ENCODE data around the gene VSTM4. TPM values are rescaled to one million over a fixed set of nuclear protein-coding genes. Genes with fewer than 3 reads are reported as not detected.

Gene VSTM4
- total RNA-seq, 1 experiment from 2014 or later: 0.72 TPM

GRCh38 chr10:49053053-49053997, 62.0 kb downstream of the VSTM4 start (continued):
- TF ChIP-seq ZBTB43 (CRISPR knock-in tag; IDR thresholded peaks at IDR 0.05): no peak

GRCh38 chr10:49052069-49052468, 63.3 kb downstream of the VSTM4 start:
- TF ChIP-seq ATF3 (CRISPR knock-in tag; conservative IDR thresholded peaks at IDR 0.05) (no peak), CREM (CRISPR knock-in tag; IDR thresholded peaks at IDR 0.05) (no peak), ATF1 (CRISPR knock-in tag; IDR thresholded peaks at IDR 0.05) (no peak), E2F1 (CRISPR knock-in tag; IDR thresholded peaks at IDR 0.05) (no peak), ZSCAN18 (CRISPR knock-in tag; IDR thresholded peaks at IDR 0.05) (no peak), OVOL2 (CRISPR knock-in tag; IDR thresholded peaks at IDR 0.05; ENCODE audit: borderline replicate concordance) (no peak), PREB (CRISPR knock-in tag; IDR thresholded peaks at IDR 0.05; ENCODE audit: borderline replicate concordance) (no peak), ERG (CRISPR knock-in tag; IDR thresholded peaks at IDR 0.05) (no peak), KAT7 (CRISPR knock-in tag; IDR thresholded peaks at IDR 0.05; ENCODE audit: borderline replicate concordance) (no peak), GRHL2 (CRISPR knock-in tag; IDR thresholded peaks at IDR 0.05; ENCODE audit: insufficient replicate concordance, severe bottlenecking) (no peak), NR2C2 (CRISPR knock-in tag; IDR thresholded peaks at IDR 0.05) (no peak), ZNF416 (CRISPR knock-in tag; IDR thresholded peaks at IDR 0.05) (no peak)
- no peaks in the 10 kb centered on the region for H3K27me3 Mint-ChIP-seq (ENCODE audit: low read depth)
- ATAC-seq (no peak), DNase-seq (ENCODE audit: low spot score) (no peak)
- ChIA-PET POLR2A (no interaction called here), CTCF (interaction anchor here (0.8 kb wide), 1 partner anchor 460 kb away, joined by 4 read pairs; no protein-coding TSS in a partner anchor)
- no peak overlapping the region for H3K27ac Mint-ChIP-seq
- no peak overlapping the region for H3K4me3 Mint-ChIP-seq
- no peaks in the 10 kb centered on the region for H3K36me3 Mint-ChIP-seq
- H3K4me1 Mint-ChIP-seq: peaks cover 9% of the 10 kb centered on the region
- H3K9me3 Mint-ChIP-seq: peaks cover 14% of the 10 kb centered on the region; the same call in 1 of the 2 replicates

- peaks cover 13% of the 10 kb centered on the region for H3K9me3 Mint-ChIP-seq
- no peaks in the 10 kb centered on the region for H3K27me3 Mint-ChIP-seq (ENCODE audit: low read depth)
- POLR2A ChIA-PET: interaction anchor here (0.6 kb wide), 1 partner anchor 1827 kb away, joined by 3 read pairs; no protein-coding TSS in a partner anchor
- no peak for ATAC-seq
- CTCF ChIA-PET: no interaction called here
- no peak overlapping the region for H3K27ac Mint-ChIP-seq
- no peak overlapping the region for H3K4me3 Mint-ChIP-seq
- no peaks in the 10 kb centered on the region for H3K36me3 Mint-ChIP-seq
- peaks cover 9% of the 10 kb centered on the region for H3K4me1 Mint-ChIP-seq
- DNase-seq (ENCODE audit: low spot score): no peak
- TF ChIP-seq IRF1 (CRISPR knock-in tag; IDR thresholded peaks at IDR 0.05): no peak
- no peak for TF ChIP-seq ZNF219 (CRISPR knock-in tag; IDR thresholded peaks at IDR 0.05; ENCODE audit: borderline replicate concordance)
- TF ChIP-seq E2F4 (CRISPR knock-in tag; IDR thresholded peaks at IDR 0.05; ENCODE audit: borderline replicate concordance, low read depth): no peak
- no peak for TF ChIP-seq NFE2L1 (CRISPR knock-in tag; IDR thresholded peaks at IDR 0.05)
- TF ChIP-seq ETV6 (CRISPR knock-in tag; IDR thresholded peaks at IDR 0.05): no peak
- no peak for TF ChIP-seq GABPB1 (CRISPR knock-in tag; IDR thresholded peaks at IDR 0.05)
Observed at GRCh38 chr10:49050906-49051305, 64.4 kb downstream of the VSTM4 start.

All from WTC11 (cell line).